Activated CD4-positive, alpha-beta T cell treated with anti-CD3 and anti-CD28 coated beads, Interleukin-2, amount 50 U/mL, for 16 hours (primary cell): Measurements from ENCODE around the gene MGAT3.

Experiments
- DNase-seq: peaks from one replicate; pipeline ENCODE4 v3.0.0-alpha.2; 2020

The MGAT3 gene

DNA sequence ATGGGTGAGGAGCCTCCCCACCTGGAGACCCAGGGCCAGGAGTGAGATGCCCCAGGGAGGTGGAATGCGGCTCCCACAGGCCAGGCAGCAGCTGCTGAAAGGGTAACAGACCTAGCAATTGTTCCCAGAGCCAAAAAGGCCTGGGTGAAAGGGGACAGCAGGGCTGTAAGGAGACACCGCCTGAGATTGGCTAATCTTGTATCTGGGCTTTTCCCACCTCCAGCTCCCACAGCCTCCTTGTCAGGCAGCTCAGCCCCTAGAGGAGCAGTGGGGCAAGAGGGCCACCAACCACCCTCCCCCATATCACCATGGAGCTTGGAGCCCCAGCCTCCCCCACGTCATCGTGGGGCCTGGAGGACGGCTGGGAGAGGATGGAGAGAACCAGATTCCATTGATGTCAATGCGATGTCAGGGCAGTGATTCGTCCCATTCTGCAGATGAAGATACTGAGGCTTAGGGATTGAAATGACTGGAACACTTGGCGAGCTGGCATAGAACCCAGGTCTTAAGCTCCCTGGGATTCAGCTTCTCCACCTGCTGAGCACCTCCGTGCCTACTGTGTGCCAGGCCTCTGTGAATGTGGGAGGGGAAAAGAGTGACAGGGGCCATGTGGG lies 2.9 kb upstream of the MGAT3 start:
- no peak for DNase-seq

DNA sequence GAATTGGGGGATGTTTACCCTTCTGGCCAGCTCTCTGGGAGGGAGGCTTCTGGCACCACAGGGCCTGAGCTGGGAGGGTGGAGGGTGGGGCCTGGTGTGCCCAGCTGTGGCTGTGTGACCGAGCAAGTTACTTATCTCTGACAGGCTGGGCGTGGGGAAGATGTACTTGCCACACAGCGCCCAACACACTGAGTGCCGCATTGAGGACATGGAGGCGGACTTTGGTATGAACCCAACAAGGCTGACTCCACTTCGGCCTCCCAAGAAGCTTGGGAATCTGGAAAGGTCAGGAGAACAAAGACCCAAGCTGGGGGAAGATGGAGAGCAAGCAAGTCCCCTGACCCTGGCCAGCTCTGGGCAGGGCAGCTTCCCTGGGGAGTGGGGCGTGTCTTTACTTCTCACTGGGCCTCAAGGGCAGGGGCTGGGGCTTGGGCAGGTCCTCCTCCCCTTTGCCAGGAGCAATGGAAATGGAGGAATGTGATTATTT lies 2.4 kb upstream of the MGAT3 start:
- DNase-seq: no peak

DNA sequence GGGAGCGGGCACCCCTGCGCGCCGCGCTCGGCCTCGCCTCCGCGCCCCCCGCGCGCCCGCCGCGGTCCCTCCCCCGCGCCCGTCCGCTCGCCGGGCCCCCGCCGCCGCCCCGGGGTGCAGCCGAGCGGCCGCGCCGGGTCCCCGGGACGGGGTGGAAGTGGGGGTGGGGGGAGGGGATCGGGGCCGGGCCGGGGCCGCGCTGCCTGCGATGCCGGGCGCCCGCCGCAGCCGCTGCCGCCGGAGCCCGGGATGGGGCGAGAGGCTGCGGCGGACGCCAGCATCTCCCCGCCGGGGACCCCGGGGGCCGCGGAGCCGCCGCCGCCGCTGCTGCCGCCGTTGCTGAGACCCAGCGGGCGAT lies 365 bp downstream of the MGAT3 start:
- DNase-seq: no peak

DNA sequence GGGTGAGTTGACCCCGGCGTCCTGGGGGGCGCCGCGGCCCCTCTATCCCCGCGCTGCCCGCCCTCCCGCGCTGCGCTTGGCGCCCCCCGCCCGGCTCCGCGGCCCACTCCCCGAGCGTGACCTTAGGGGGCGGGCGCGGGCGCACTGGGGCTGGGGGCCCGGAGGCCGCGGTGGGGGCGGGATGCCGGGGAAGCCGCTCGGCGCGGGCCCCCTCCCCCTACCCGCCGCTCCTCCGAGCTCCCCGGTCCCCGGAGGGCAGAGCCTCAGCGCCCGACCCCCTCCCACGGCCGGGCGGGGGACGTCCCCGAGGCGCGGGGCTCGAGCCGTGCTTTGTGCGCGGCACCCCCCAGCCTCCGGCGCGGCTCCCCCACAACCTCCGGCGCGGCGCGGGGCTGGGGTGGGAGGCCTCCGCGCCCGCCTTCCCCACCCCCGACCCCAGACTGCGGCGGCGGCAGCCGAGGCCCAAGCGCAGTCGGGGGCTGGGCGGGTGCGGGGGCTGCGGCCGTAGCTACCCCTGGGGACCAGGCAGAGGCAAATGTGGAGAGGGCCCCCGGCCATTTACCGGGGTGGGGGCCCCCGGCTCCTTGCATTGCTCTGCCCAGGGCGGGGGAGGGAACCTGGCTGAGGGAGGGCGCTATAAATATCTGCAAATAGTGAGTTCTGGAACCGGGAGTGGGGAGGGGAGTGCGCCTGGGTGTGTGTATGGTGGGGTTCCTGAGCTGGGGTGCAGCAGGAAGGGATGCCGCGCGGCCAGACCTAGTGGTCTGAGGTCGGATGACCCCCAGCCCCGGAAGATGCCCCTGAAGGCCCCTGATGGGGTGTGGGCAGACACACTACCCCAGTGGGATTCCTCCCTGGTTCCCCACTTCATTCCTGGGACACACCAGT lies 988 bp downstream of the MGAT3 start:
- DNase-seq: no peak

DNA sequence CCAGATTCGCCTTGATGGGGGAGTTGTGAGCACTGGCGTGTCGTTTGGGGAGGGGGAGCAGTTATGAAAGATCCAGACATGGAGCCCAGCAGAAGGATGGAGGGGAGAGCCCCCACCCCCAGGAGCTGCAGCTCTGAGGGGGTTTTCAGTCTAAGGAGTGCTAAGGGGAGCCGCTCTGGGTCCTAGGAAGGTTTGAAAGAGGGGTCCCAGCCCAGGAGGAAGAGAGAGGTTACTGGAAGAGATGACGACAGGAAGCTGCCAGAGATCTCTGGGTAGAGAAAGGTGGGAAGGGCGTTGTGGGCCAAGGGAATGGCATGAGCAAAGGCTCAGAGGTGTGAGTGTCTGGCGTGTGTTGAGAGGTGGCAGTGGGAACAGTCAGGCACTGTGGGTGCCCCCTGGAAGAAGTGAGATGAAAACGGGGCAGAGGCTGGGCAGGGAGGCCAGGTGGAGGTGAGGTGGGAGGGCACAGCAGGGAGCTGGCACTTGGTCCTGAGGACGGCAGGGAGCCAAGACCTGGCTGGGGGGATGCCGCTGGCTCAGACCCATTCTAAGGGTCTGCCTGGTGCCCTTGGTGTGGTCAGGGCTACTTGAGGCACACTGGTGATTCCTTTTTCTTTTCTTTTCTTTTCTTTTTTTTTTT lies 1.8 kb downstream of the MGAT3 start:
- no peak for DNase-seq

DNA sequence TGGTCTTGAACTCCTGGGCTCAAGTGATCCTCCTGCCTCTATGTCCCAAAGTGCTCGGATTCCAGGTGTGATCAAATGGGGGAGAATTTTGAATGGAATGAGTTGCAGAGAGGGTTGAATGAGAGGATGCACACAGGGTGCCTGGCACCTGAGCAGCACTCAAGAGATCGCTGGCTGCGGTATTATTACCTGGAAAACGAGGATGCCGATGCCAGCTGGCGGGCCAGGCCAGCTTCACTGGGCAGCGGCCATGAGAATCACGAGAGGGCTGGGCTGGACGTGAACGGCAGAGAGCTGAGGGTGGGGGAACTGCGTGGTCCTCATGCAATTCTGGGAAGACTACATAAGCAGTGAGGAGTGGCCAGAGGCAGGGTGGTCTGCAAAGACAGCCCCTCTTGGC lies 2.9 kb downstream of the MGAT3 start:
- DNase-seq: no peak

DNA sequence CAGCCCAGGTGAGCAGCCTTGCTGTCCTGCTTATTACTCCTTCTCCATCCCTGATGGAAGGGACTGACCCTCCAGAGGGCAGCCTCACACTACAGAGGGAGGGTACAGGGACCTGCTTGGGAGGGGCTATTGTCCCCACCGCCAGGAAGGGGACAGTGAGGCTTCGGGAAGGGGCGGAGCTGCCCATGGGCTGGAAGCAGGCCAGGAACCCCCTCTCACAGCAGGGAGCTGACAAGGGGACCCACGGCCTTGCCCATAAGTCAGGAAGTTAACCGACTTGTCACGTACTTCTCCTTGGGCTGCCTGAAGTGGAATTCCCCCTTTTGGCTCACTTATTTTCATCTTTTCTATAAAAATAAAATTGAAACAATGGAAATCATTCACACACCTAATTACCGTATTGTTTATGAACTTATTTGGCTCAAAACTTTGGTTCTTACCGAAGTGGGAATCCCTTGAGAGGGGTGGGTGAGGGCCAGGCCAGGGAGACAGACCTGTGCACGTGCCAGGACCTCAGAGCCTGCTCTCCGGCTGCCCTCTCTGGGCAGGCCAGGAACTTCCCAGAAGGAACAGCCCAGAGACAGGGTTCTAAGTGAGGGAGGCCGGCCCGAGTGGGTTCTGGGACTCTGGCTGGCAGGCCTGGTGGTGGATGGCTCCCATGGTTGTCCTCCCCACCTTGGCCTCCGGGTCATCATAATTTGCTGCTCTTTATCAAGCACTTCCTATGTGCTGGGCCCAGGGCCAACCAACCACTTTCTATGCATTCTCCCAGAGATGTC lies 5.8 kb downstream of the MGAT3 start:
- DNase-seq: no peak

DNA sequence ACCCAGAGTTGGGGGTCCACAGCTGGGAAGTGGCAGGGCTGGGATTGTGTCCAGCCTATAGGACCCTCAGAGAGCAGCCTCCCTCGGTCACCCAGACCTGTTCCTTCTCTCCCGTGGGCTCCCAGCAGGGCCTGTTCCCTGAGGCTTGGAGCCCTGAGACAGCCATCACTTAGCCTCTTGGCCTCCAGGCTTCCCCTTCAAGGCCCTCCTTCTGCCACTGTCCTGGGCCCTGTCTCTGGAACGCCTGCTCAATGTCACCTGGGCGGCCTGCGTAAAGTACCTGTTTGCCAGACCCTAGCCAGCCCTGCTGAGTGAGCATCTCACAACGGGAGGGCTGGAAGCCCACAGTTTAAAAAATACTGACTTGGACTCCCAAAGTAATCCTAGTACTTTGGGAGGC lies 6.5 kb downstream of the MGAT3 start:
- DNase-seq: no peak

DNA sequence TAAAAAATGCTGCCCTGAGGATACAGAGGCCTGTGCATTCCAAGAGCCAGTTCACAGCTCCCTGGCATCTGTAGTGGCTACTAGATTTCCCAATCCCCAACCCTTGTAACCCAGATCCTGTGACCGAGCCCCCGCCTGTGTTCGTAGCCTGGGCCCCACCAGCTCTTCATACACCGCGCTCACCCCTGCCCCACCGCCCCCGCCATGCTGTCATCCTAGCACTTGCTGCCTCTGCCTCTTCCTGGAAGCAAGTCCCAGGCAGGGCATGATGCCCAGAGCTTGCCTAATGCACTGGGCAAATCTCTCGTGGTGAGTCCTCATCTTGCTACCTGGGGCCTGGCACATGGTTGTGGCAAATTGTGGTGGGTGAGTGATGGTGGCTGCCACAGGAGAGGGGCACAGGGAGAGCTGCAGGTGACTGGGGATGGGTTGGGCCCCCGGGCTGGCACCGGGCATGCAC lies 7.1 kb downstream of the MGAT3 start:
- DNase-seq: no peak

DNA sequence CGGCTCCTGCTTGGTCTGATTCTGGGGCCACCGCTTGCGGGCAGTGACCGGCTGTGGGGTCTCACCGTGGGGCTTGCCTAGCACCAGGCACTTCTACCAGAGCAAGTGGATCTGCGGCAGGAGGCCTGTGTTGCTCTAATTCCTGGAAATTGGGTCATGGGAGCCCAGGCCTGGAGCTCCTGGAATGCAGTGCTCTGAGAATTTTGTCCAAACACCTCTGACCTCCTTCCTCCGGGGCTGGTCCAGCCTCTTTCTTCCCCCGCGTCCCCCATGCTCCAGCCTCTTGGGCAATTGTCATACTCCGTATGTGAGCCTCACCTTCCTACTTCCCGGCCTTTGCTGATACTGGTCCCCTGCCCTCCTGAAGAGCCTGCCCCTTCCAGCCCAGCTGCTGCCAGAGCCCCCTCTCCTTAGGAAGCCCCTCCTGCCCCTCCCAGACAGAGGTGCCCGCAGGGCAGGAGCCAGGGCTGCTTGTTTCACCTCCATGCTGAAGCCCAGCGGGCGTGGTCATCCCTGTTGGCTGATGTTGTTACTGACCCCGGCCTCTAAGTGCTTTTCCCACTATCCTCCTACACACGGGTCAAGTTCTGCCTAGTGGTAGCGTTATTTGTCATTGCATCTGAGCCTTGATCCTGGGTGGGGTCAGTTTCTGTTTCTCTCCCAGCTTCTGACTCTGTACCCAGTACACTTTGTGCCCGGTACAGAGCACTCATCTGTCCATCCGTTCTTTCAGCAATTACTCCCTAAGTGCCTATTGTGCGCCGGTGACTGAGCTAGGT lies 9.6 kb downstream of the MGAT3 start:
- DNase-seq: no peak

DNA sequence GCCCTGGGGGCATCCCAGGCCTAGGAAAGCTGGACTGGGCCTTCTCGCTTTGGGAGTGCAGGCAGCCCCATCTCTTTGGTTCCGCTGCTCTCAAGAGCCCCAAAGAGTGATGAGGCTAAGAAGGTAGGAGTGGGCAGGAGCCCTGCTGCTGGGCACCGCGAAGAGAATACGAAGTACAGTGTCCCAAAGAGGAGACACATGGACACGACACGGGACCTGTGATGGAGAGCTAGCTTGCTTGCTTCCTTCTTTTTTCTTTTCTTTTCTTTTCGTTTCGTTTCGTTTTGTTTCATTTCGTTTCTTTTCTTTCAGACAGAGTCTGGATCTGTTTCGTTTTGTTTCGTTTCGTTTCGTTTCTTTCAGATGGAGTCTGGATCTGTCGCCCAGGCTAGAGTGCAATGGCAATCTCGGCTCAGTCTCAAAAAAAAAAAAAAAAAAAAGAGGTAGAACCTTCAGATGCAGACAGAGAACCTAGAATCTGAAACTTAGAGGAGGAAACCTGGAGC lies 10.6 kb downstream of the MGAT3 start:
- no peak for DNase-seq

DNA sequence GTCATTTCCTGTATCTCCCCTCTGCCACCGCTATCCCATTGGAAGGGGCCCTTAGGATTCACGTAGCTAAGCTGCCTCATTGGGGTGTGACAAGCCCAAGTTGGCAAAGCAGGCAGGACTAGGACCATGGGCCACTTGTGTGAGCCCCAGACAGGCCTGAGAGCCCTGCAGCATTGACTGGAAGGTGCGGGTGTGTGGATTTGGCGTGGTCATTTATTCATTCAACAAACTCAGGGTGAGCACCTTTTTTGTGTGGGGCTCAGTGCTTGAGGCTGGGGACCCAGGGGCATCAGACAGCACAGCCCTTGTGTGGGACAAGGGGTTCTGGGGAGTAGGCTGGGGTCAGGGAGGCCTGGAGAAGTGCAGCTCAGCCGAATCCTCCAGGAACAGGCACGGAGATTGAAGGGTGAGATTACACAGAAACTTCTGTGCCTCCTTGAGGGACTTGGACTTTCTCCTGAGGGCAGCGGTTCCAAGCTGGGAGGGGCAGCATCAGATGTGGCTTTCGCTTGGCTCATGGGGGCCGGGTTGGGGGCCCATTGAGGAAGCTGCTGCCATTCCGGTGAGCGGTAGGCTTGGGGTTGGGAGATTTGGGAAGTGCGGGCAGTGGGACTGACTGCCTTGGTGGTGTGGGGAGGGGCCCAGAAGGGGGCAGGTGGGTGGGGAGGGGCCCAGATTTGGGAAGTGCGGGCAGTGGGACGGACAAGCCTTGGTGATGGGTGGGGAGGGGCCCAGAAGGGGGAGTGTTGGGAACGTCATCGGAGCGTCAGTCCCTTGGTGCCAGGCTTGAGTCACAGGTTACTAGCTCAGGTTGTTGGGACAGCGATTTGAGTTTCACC lies 11.9 kb downstream of the MGAT3 start:
- DNase-seq: no peak

DNA sequence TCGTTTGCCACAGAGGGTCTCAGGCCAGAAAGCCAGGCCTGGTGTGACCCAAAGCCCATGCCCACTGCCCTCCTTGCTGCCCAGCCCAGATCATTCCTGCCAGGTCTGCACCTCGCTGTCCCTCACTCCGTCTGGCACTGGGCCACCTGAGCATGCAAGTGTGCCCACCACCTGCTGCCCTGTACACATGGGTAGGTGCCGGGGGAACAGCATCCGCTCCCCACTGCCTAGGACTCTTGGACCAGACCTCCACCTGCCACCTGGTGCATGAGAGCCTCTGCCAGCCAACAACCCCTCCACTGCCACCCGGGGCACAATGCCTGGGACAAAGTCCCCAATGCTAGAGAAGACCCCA lies 12.5 kb downstream of the MGAT3 start:
- DNase-seq: no peak

DNA sequence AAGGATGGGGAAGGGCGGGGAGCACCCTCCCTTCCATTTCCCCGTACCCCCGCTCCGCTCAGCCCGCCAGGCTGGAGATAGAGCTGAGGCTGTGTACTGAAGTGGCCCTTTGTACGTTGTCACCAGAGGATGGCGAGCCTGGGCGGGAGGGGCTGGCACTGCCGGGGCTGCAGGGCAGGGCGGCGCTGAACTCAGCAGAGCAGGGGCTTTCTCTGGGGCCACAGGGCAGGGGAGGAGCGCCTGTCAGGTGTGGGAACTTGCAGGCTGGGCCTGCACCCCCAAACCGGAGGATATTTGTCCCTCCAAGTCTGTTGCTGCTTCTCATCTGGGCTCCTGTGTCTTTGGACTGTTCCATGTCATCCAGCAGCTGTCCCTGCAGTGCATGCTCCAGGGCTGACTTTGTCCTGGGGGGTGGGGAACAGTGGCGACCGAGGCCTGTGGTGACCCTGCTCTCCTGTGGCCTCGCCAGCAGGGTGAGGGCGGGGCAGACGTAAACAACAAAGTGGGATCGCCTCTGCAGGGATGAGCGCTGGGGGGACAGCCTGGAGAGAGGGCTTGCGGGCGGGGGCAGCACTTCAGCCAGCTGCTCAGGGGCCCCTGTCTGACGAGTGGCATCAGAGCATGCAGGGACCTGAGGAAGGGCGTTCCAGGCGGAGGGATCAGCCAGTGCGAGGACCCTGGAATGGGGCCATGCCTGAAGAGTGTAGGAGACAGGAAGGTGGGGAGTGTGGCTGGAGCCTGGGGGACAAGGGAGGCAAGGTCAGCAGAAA lies 13.1 kb downstream of the MGAT3 start:
- no peak for DNase-seq

DNA sequence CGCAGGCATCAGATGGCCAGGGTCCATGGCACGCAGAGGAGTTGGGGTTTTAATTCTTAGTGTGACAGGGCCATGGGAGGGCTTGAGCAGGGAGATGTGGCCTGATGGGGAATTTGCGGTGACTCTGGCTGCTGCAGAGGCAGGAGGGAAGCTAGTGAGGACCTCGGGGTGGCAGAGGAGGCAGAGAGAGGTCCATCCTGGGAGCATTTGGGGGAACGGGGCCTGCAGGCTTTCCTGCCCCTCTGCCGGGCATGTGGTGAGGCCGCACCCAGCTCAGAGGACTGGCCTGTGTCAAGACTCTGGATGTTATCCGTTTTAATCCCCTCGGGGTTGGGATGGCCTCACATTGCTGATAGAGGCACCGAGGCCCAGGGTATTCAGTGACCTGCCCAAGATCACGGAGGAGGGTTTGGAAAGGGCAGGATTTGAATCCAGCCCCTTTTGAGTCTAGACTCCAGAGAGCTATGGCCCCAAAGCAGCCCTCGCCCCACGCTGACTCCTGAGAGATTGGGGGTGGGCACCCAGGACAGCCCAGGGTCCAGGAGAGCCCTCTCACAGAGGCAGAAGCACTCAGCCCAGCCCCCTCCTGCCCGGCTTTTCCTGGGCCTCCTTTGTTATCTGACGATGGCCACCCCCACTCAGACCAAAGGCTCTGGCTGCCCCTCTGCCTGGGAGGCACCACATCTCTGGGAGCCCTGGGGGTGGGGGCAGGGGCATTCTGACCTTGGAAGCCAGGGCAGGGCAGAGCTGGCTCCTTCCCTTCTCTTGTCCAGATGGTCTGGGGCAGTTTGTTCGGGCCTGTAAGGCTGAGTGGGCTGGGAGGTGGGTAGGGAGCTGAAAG lies 13.9 kb downstream of the MGAT3 start:
- DNase-seq: no peak

DNA sequence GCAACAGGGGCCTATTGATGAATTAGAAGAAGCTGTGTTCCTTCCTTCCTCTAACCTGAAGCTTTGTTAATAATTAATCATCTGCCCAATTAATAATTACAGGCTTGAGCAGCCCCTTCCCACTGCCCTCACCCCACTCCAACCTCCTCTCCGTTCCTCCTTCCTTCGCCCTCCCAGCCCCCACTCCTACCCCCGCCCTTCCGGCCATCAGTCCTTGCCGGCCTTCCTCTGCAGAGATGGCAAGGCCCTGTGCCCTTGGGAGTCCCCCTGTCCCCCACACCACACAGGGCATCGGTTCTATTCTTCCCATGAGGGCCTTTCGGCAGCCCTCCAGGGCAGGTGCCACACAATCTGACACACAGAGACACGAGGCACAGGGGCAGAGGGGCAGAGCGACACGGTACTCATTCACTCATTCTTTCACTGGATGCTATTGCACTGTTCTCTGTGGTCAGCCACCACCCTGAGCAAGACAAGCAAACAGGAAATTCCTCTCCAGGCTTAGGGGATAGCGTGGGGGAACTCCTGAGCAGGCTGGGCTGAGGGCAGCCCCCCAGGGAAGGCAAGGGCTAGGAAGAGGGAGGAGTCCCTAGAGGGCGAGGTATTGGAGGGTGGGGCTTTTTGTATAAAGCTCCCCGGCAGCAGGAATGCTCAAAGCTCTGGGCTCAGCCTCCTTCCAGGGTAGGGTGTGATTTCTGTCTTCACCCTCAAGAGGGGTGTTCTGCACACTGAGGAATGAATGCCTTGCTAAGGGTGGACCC lies 14.7 kb downstream of the MGAT3 start:
- no peak for DNase-seq

DNA sequence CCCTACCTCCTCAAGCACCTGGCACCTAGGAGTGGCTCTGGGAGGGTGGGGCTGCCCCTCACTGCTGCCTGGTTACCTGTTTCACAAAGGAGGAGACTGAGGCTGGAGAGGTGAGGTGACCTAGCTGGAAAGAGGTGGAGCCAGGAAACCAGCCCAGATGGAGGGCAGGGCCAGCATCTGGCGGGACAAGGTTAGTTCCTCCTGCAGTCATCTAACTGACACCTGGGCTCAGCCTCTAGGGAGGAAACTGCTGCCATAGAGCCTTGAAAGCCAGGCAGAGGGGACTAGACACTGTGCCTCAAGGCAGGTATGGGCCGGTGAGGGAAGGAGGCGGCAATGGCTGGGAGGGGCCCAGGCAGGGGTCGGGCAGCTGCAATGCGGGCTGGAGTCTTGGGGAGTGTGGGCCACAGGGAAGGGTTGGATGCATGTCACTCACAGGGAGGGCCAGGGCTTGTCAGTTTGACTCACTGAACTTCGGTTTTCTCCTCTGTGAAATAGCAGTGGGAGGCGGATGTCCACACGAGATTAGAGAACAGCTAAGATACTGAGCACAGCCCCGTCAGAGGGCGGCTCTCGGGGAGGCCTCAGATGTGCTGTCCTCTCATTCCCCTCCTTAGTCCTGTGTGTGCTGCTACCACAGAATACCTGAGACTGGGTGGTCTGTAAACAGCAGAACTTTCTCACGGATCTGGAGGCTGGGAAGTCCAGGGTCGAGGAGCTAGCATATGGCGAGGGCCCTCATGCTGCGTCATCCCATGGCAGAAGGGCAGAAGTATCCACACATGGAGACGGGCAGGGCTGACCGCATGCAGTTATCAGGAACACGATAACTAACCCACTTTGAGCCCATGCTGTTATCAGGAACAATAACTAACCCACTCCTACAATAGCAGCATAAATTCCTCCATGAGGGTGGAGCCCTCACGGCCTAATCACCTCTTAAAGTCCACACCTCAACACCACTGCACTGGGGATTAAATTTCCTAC lies 16.1 kb downstream of the MGAT3 start:
- DNase-seq: no peak
